C4-2B (cell line): ENCODE results near the gene GRM7.

Experiments used
- CTCF ChIP-seq: fragments of 450-650 bp; conservative IDR thresholded peaks from 2 replicates; pipeline ENCODE4 v1.5.1; 2017; ENCODE audit warnings: mild to moderate bottlenecking
- ZFX ChIP-seq: fragments of 450-650 bp; IDR thresholded peaks from 2 replicates; pipeline ENCODE4 v1.6.1; 2017

- TF ChIP-seq CTCF (no peak), ZFX (no peak)
Measured at GRCh38 chr3:7658294-7658693, 797.4 kb downstream of the GRM7 start.
